B cell (primary cell): ENCODE data around the gene CDC14A.

ENCODE experiments used
- CTCF ChIP-seq: fragments of 200-600 bp; IDR thresholded peaks from one replicate; pipeline ENCODE4 v1.8.0; 2022; ENCODE audit warnings: antibody characterized with exemption, mild to moderate bottlenecking
- EZH2 ChIP-seq: IDR thresholded peaks from 2 replicates; pipeline ENCODE4 v1.6.1; 2012; ENCODE audit warnings: borderline replicate concordance, low read depth, mild to moderate bottlenecking, moderate library complexity, low read length; ENCODE audit not compliant: insufficient read depth, poor library complexity, severe bottlenecking

DNA sequence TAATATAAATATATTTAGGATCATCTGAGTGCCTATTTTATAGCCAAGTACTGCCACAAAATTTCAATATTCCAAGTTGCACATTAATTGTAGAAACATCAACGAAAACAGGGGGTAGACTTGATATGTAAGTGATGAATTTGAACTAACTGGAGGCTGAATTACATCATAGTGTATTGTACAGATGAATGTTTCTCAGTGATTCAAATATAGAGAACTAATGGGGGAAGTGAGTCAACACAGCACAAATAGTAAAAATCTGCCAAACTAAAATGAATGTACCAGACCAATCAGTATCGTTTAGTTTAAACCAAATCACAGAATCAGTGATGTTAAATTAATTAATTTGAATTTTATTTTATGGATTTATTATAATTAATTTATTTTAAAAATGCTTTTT is 43.5 kb upstream of the CDC14A start:
- TF ChIP-seq CTCF: no peak
- no peak for TF ChIP-seq EZH2
